OCI-LY3 (cell line): ENCODE measurements around the gene EMILIN2.

Experiments used
- H2AFZ ChIP-seq: fragments of 200-600, 300-600 bp; shearing (Covaris generic); 2 replicates; pipeline ENCODE4 v1.6.0; 2014; ENCODE audit warnings: antibody characterized with exemption, low read depth, low read length
- H3K27ac ChIP-seq: fragments of 200-600, 300-600 bp; sonication (generic); 2 replicates; pipeline ENCODE4 v1.5.1; 2014; ENCODE audit warnings: mild to moderate bottlenecking, low read length, moderate library complexity, mixed read lengths
- H3K27me3 ChIP-seq: fragments of 200-600, 300-600 bp; sonication (generic); 2 replicates; pipeline ENCODE4 v1.6.1; 2014; ENCODE audit warnings: low read depth, low read length, mixed read lengths
- H3K36me3 ChIP-seq: fragments of 200-600, 300-600 bp; sonication (generic); replicated peaks from 2 replicates; pipeline ENCODE3; 2014; ENCODE audit warnings: low read depth, low read length, mixed read lengths
- H3K4me1 ChIP-seq: fragments of 300-600, 200-600 bp; sonication (generic); 2 replicates; pipeline ENCODE4 v1.6.1; 2014; ENCODE audit warnings: low read length, mixed read lengths
- H3K4me2 ChIP-seq: fragments of 200-600, 300-600 bp; sonication (generic); 2 replicates; pipeline ENCODE4 v1.6.1; 2014; ENCODE audit warnings: low read length, mixed read lengths
- H3K4me3 ChIP-seq: fragments of 300-600, 200-600 bp; sonication (generic); 2 replicates; pipeline ENCODE4 v1.5.1; 2014; ENCODE audit warnings: antibody characterized with exemption, mild to moderate bottlenecking, low read length, moderate library complexity
- H3K79me2 ChIP-seq: fragments of 300-600, 200-600 bp; shearing (Covaris generic); 2 replicates; pipeline ENCODE4 v1.6.1; 2014; ENCODE audit warnings: mild to moderate bottlenecking, low read length, mixed read lengths
- H3K9ac ChIP-seq: fragments of 300-600, 200-600 bp; shearing (Covaris generic); 2 replicates; pipeline ENCODE4 v1.6.0; 2014; ENCODE audit warnings: mild to moderate bottlenecking, low read length, moderate library complexity
- H3K9me3 ChIP-seq: fragments of 200-600, 300-600 bp; shearing (Covaris generic); 2 replicates; pipeline ENCODE4 v1.6.1; 2014; ENCODE audit warnings: low read length, mixed read lengths; ENCODE audit not compliant: insufficient read depth
- H4K20me1 ChIP-seq: fragments of 200-600, 300-600 bp; sonication (generic); 2 replicates; pipeline ENCODE4 v1.6.1; 2016; ENCODE audit warnings: low read length, mixed read lengths; ENCODE audit not compliant: insufficient read depth
- EZH2phosphoT487 ChIP-seq: fragments of 200-600 bp; shearing (Covaris generic); IDR thresholded peaks from 2 replicates; pipeline ENCODE4 v1.6.1; 2018; ENCODE audit warnings: antibody characterized with exemption, mixed run types, low read depth
- TF ChIP-seq, protein P1 (sequence below): fragments of 200-600, 300-600 bp; sonication (generic); IDR thresholded peaks from 2 replicates; pipeline ENCODE4 v1.5.1; 2014; ENCODE audit warnings: antibody characterized with exemption, low read length, low read depth

Gene EMILIN2

DNA sequence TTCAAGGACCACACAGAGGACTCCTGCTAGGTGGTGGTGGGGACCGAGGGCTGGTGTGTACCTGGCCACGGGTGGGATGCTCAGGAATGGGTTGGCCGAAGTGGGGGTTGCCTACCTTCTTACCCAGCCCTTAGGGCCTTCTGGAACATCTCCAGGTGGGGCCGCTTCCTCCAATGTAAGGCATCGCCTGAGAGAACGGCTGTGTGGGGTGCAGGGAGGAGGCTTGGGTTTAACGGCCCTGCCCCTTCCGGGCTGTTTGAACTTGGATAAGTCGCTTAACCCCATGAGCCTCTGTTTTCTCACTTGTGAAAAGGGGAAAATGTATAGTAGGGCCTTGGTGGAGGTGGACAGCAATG lies 35.0 kb downstream of the EMILIN2 start:
- H3K36me3 ChIP-seq: peaks cover 42% of the 10 kb centered on the region
- H3K9me3 ChIP-seq: peaks cover 3% of the 10 kb centered on the region; the same call in 1 of the 2 replicates
- no peaks in the 10 kb centered on the region for H3K4me1 ChIP-seq
- H3K4me2 ChIP-seq: no peak overlapping the region
- peaks cover 96% of the 10 kb centered on the region for H4K20me1 ChIP-seq
- no peak overlapping the region for H3K9ac ChIP-seq
- H2AFZ ChIP-seq: no peak overlapping the region
- TF ChIP-seq, protein P1, sequence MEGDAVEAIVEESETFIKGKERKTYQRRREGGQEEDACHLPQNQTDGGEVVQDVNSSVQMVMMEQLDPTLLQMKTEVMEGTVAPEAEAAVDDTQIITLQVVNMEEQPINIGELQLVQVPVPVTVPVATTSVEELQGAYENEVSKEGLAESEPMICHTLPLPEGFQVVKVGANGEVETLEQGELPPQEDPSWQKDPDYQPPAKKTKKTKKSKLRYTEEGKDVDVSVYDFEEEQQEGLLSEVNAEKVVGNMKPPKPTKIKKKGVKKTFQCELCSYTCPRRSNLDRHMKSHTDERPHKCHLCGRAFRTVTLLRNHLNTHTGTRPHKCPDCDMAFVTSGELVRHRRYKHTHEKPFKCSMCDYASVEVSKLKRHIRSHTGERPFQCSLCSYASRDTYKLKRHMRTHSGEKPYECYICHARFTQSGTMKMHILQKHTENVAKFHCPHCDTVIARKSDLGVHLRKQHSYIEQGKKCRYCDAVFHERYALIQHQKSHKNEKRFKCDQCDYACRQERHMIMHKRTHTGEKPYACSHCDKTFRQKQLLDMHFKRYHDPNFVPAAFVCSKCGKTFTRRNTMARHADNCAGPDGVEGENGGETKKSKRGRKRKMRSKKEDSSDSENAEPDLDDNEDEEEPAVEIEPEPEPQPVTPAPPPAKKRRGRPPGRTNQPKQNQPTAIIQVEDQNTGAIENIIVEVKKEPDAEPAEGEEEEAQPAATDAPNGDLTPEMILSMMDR: no peak
- no peak for TF ChIP-seq EZH2phosphoT487
- H3K79me2 ChIP-seq: peaks cover 88% of the 10 kb centered on the region
- no peak overlapping the region for H3K4me3 ChIP-seq
- no peak overlapping the region for H3K27ac ChIP-seq
- H3K27me3 ChIP-seq: no peaks in the 10 kb centered on the region

DNA sequence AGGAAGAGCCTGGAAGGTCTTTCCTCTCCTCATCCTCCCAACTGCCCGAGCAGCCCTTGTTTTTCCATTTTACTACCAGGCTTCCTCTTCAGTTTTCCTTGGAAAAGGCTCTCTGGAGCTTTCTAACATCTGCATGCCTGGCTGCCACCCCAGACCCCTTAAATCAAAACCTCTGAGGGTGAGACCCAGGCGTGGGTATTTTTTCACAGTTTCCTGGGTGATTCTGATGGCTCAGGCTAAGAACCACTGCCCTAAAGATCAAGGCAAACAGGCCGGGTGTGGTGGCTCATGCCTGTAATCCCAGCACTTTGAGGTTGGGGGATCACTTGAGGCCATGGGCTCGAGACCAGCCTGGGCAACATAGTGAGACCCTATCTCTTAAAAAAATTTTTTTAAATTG lies 35.4 kb downstream of the EMILIN2 start:
- Histone ChIP-seq H3K27ac (no peak overlapping the region), H3K36me3 (peaks cover 46% of the 10 kb centered on the region), H2AFZ (no peak overlapping the region), H3K79me2 (peaks cover 87% of the 10 kb centered on the region), H3K9ac (no peak overlapping the region), H3K27me3 (no peaks in the 10 kb centered on the region), H4K20me1 (peaks cover 96% of the 10 kb centered on the region), H3K4me1 (no peaks in the 10 kb centered on the region), H3K4me3 (no peak overlapping the region), H3K4me2 (no peak overlapping the region), H3K9me3 (peaks cover 3% of the 10 kb centered on the region; the same call in 1 of the 2 replicates)
- TF ChIP-seq, protein P1: no peak
- no peak for TF ChIP-seq EZH2phosphoT487

DNA sequence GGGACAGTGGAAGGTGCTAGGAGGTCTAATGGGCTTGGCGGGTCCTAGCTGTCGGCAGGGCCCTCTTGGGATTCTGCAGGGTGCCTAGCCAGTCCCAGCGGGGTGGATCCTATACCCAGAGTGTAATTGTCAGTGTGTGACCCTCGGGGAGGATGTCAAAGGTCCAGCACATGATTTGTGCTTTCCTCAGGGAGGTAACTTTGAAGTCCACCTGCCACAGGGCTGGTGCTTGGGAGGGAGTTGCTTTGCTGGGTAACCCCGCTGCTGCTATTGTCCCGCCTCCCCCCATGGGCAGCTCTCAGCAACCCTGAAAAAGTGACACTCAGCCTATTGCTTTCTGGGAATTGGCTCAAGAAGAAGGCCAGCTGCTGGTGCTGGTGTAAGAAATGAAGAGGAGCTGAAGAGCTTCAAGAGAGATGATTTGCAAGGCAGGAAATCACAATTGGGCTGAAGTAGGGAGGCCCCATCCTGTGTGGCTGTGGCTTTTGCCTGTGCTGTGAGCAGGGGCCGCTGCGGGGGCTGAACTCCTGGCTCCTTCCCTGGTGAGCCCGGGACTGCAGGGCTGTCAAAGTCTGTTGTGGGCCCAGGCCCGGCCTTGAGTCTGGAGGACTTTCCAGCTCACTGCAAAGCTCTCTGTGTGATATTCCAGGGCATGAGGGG lies 36.4 kb downstream of the EMILIN2 start:
- no peak for TF ChIP-seq EZH2phosphoT487
- TF ChIP-seq, protein P1: no peak
- Histone ChIP-seq H3K9ac (no peak overlapping the region), H3K36me3 (peaks cover 55% of the 10 kb centered on the region), H3K4me3 (no peak overlapping the region), H3K27me3 (no peaks in the 10 kb centered on the region), H3K27ac (no peak overlapping the region), H2AFZ (no peak overlapping the region), H3K79me2 (peaks cover 81% of the 10 kb centered on the region), H3K4me2 (no peak overlapping the region), H3K4me1 (no peaks in the 10 kb centered on the region), H4K20me1 (peaks cover 92% of the 10 kb centered on the region), H3K9me3 (peaks cover 3% of the 10 kb centered on the region; the same call in 1 of the 2 replicates)

DNA sequence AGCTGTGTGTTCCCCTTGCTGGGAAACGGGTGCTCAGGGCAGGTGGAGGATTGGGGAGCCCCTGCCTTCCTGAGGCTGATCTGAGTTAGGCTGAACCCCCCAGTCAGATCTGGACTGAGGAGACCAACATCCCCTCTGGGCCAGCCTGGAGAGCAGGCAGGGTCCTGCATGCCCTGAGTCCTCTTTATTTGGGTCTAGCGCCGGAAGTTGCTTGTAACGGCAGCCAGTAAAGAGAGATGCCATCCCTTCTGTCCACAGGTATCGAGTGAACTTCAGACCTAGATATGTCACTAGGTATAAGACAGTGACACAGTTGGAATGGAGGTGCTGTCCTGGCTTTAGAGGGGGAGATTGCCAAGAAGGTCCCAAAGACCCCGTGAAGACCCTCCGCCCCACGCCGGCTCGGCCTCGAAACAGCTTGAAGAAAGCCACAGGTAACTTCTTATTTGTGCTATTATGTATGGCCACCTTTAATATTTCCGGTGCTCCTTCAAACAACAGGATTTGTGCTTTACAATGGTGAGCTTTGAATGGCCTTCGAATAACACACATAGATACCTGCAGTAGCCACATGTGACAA lies 38.0 kb downstream of the EMILIN2 start:
- TF ChIP-seq, protein P1: no peak
- TF ChIP-seq EZH2phosphoT487: no peak
- Histone ChIP-seq H3K27ac (no peak overlapping the region), H3K79me2 (peaks cover 67% of the 10 kb centered on the region), H3K4me3 (no peak overlapping the region), H2AFZ (no peak overlapping the region), H3K9me3 (peaks cover 3% of the 10 kb centered on the region; the same call in 1 of the 2 replicates), H3K4me1 (no peaks in the 10 kb centered on the region), H4K20me1 (peaks cover 77% of the 10 kb centered on the region), H3K36me3 (peaks cover 54% of the 10 kb centered on the region), H3K9ac (no peak overlapping the region), H3K4me2 (no peak overlapping the region), H3K27me3 (no peaks in the 10 kb centered on the region)
